Activated CD4-positive, alpha-beta T cell treated with anti-CD3 and anti-CD28 coated beads, Interleukin-2, amount 50 U/mL, for 16 hours (primary cell): ENCODE data around the gene TCTA.
"Not testable (repeated sequence)": the region's sequence is repeated elsewhere in the genome, so short reads cannot be mapped to it uniquely, and the experiment has no call there.

Experiments used
- DNase-seq: peaks from one replicate; pipeline ENCODE4 v3.0.0-alpha.2; 2020

The TCTA gene

GRCh38 chr3:49411968-49412631 lies at the start of gene TCTA, which contains the start of gene RHOA:
TCTA (plus strand) TSS chr3:49412423; CDS start chr3:49412427, 4 bp downstream.
RHOA (minus strand) TSS chr3:49411976; CDS start chr3:49375589, 36,387 bp downstream.
- DNase-seq = peak; percentile 100

GRCh38 chr3:49362561-49362960 lies 49.7 kb upstream of the TCTA start:
- no peak for DNase-seq

- no peak for DNase-seq
These were observed 41.5 kb upstream of the TCTA start for GRCh38 chr3:49370585-49371290.

- no peak for DNase-seq
These were observed 40.3 kb upstream of the TCTA start for GRCh38 chr3:49371946-49372345.

GRCh38 chr3:49377483-49377882 lies 34.7 kb upstream of the TCTA start:
- peak; percentile 71 for DNase-seq

GRCh38 chr3:49378249-49378895 lies 33.9 kb upstream of the TCTA start:
- no peak for DNase-seq

GRCh38 chr3:49383387-49383786 lies 28.8 kb upstream of the TCTA start:
- DNase-seq = no peak

- no peak for DNase-seq
These were observed 26.6 kb upstream of the TCTA start for GRCh38 chr3:49385617-49386016.

- DNase-seq = no peak
These were observed 26.0 kb upstream of the TCTA start for GRCh38 chr3:49386056-49386756.

- no peak for DNase-seq
These were observed 24.5 kb upstream of the TCTA start for GRCh38 chr3:49387721-49388120.

- DNase-seq = no peak
These were observed 23.9 kb upstream of the TCTA start for GRCh38 chr3:49388289-49388820.

GRCh38 chr3:49389297-49389696 lies 22.9 kb upstream of the TCTA start:
- DNase-seq = no peak

GRCh38 chr3:49391310-49391709 lies 20.9 kb upstream of the TCTA start:
- DNase-seq = not testable (repeated sequence)

- no peak for DNase-seq
These were observed 14.8 kb upstream of the TCTA start for GRCh38 chr3:49397470-49397869.

GRCh38 chr3:49399461-49399860 lies 12.8 kb upstream of the TCTA start:
- no peak for DNase-seq

GRCh38 chr3:49401766-49402165 lies 10.5 kb upstream of the TCTA start:
- no peak for DNase-seq

- DNase-seq = no peak
These were observed 8.3 kb upstream of the TCTA start for GRCh38 chr3:49403891-49404290.

- DNase-seq = not testable (repeated sequence)
These were observed 6.7 kb upstream of the TCTA start for GRCh38 chr3:49405570-49405969.

GRCh38 chr3:49406571-49407565 lies 5.4 kb upstream of the TCTA start:
- DNase-seq = no peak

- peak; percentile 33 for DNase-seq
These were observed 2.0 kb upstream of the TCTA start for GRCh38 chr3:49410066-49410845.
